ENCODE data around the gene XDH. TPM values are rescaled to one million over a fixed set of nuclear protein-coding genes. Genes with fewer than 3 reads are reported as not detected.

Gene XDH
- under 1 TPM; 0.15 to 0.17 TPM for total RNA-seq

DNA sequence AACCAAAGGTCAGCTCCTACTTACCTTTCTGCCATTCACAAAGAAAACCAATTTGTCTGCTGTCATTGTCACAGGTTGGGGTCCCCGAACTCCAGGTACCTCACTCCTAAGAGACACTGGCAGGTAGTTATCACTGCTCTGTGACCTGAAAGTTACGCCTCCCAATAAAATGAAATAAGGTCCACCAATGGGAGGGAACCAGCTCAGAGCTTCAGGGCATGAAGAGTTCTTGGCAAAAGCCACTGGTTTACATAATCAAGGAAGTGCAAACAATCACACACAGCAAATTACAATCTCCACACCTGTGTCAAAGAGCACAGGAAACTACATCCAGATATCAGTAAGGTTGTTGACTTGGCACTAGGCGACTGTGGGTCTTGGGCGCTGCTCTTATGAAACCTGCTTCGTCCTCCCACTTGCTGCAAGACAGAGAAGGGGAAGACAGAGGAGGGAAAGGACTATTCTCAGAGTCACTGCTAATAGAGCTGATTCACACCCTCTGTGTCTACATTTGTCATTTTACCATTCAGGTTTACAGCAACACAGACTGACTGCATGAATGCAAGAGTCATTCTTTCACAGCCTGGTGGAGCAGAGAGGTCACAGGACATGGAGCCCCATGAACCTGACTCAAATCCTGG is at the start of gene XDH:
Gene XDH (minus strand): TSS at position 142 of the 641 bp plus-strand sequence. CDS start 76 bp downstream, at position 66.
- no peak within 1 kb of the TSS for H3K27ac Mint-ChIP-seq
- H3K9me3 Mint-ChIP-seq = peaks cover 7% of the 10 kb centered on the region

DNA sequence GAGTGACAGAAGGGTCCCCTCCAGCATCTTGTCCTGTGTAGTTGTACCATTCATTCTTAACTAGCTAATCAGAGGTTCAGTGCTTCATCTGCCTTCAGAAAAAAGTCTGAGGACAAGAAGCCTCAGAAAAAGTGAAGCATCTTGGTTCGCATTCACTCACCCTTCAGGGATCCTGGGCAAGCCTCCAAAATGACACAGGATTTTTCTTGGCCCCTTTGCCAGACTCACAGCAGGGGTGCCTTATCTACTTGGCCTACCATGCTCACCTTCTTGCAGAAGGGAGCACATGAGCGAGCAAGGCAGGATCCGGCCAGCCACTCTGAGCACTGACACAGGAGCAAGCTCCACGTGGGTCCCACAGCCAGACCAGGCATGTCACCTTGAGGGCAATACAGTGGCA is 43.1 kb upstream of the XDH start:
- no peak for DNase-seq
- ChIA-PET POLR2A (no interaction called here), CTCF (interaction anchor here (0.6 kb wide), 1 partner anchor 10 kb away, joined by 3 read pairs; no protein-coding TSS in a partner anchor)
- Mint-ChIP-seq H3K27ac (no peak overlapping the region), H3K4me3 (no peak overlapping the region), H3K4me1 (no peaks in the 10 kb centered on the region), H3K36me3 (ENCODE audit: low read depth) (no peaks in the 10 kb centered on the region), H3K27me3 (peaks cover 6% of the 10 kb centered on the region), H3K9me3 (peaks cover 19% of the 10 kb centered on the region)

More for the DNA sequence above, at the start of gene XDH:
- ChIA-PET POLR2A (interaction anchor here (0.5 kb wide), 1 partner anchor 390 kb away, joined by 7 read pairs; no protein-coding TSS in a partner anchor), CTCF (no interaction called here)
- Mint-ChIP-seq H3K27me3 (peaks cover 10% of the 10 kb centered on the region), H3K4me3 (no peak within 1 kb of the TSS), H3K36me3 (ENCODE audit: low read depth) (peaks cover 3% of the 10 kb centered on the region), H3K4me1 (peaks cover 9% of the 10 kb centered on the region)
- DNase-seq = no peak

DNA sequence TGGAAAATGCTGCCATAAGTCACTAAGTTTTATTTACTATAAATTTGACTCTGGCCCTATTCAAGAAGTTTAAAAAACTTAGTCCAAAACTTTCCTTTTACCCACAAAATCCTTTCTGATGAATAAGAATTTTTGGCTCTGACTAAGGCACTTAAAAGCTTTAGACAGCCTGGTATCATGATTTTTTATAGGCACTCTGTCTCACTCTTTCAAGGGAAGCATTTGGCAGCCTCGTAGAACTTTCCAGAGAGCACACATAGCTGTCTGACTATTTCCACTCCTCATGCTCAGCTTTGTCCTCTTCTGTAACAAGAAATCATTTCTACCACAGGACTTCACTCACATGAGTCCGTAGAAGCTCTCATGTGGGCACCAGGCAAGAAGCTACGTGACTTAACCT is 32.3 kb upstream of the XDH start:
- CTCF ChIA-PET = no interaction called here
- Mint-ChIP-seq H3K27ac (no peak overlapping the region), H3K36me3 (ENCODE audit: low read depth) (no peaks in the 10 kb centered on the region), H3K4me1 (no peaks in the 10 kb centered on the region), H3K27me3 (peaks cover 12% of the 10 kb centered on the region), H3K9me3 (peaks cover 17% of the 10 kb centered on the region), H3K4me3 (no peak overlapping the region)
- DNase-seq = no peak
- POLR2A ChIA-PET = no interaction called here

- Mint-ChIP-seq H3K27ac (no peak overlapping the region), H3K36me3 (ENCODE audit: low read depth) (no peaks in the 10 kb centered on the region), H3K9me3 (peaks cover 7% of the 10 kb centered on the region), H3K4me3 (no peak overlapping the region), H3K27me3 (peaks cover 12% of the 10 kb centered on the region), H3K4me1 (no peaks in the 10 kb centered on the region)
- CTCF ChIA-PET = no interaction called here
- POLR2A ChIA-PET = no interaction called here
- no peak for DNase-seq
These were observed 27.8 kb upstream of the XDH start for GRCh38 chr2:31442376-31442775.

GRCh38 chr2:31440764-31441163 is 26.2 kb upstream of the XDH start:
- ChIA-PET POLR2A (no interaction called here), CTCF (interaction anchor here (0.9 kb wide), 1 partner anchor 10 kb away, joined by 3 read pairs; no protein-coding TSS in a partner anchor)
- H3K27ac Mint-ChIP-seq = no peak overlapping the region
- DNase-seq = no peak
- no peaks in the 10 kb centered on the region for H3K4me1 Mint-ChIP-seq
- peaks cover 7% of the 10 kb centered on the region for H3K9me3 Mint-ChIP-seq
- no peaks in the 10 kb centered on the region for H3K36me3 Mint-ChIP-seq (ENCODE audit: low read depth)
- H3K4me3 Mint-ChIP-seq = no peak overlapping the region
- H3K27me3 Mint-ChIP-seq = peaks cover 15% of the 10 kb centered on the region

DNA sequence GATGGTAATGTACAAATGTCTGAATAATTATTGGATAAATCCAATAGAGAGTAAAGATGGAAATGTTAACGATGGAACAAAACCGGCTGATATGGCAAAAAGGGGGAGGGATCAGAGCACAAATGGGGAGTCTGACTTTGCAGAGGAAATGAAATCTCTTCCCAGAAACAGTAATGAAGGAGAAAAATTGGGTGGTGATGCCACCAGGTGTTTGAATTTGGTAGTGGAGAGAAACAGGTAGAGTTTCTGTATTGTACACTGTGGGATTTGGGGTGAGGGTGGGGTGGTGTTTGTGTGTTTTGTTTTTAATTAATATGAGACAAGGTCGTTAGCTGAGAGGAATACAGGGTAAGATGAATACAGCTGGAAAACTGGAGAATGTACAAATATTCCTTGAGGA is 20.4 kb upstream of the XDH start:
- Mint-ChIP-seq H3K4me3 (no peak overlapping the region), H3K4me1 (peaks cover 3% of the 10 kb centered on the region), H3K27me3 (peaks cover 3% of the 10 kb centered on the region), H3K9me3 (no peaks in the 10 kb centered on the region), H3K36me3 (ENCODE audit: low read depth) (no peaks in the 10 kb centered on the region), H3K27ac (no peak overlapping the region)
- POLR2A ChIA-PET = no interaction called here
- DNase-seq = no peak
- CTCF ChIA-PET = no interaction called here

DNA sequence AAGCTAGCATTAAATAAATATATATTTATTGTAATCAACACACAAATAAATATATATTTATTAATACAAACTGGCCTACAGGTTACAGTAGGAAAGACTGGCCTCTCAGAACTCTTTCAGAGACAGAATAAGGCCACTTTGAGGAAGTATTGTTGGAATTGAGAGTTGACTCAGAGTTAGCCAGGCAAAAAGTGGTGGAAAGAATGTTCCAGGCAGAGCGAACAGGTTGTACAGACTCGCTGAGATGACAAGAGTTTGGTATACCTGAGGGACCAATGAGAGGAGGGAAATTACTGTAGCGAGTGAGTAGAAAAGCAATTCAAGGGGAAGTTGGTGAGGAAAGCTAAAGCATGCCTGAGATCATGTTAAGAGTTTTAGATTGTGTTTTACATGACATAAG is 19.0 kb upstream of the XDH start:
- ChIA-PET CTCF (interaction anchor here (0.7 kb wide), 1 partner anchor 1205 kb away, joined by 3 read pairs; no protein-coding TSS in a partner anchor), POLR2A (no interaction called here)
- no peaks in the 10 kb centered on the region for H3K36me3 Mint-ChIP-seq (ENCODE audit: low read depth)
- no peak overlapping the region for H3K27ac Mint-ChIP-seq
- no peak for DNase-seq
- no peaks in the 10 kb centered on the region for H3K9me3 Mint-ChIP-seq
- H3K4me3 Mint-ChIP-seq = no peak overlapping the region
- H3K4me1 Mint-ChIP-seq = peaks cover 8% of the 10 kb centered on the region
- H3K27me3 Mint-ChIP-seq = peaks cover 7% of the 10 kb centered on the region

DNA sequence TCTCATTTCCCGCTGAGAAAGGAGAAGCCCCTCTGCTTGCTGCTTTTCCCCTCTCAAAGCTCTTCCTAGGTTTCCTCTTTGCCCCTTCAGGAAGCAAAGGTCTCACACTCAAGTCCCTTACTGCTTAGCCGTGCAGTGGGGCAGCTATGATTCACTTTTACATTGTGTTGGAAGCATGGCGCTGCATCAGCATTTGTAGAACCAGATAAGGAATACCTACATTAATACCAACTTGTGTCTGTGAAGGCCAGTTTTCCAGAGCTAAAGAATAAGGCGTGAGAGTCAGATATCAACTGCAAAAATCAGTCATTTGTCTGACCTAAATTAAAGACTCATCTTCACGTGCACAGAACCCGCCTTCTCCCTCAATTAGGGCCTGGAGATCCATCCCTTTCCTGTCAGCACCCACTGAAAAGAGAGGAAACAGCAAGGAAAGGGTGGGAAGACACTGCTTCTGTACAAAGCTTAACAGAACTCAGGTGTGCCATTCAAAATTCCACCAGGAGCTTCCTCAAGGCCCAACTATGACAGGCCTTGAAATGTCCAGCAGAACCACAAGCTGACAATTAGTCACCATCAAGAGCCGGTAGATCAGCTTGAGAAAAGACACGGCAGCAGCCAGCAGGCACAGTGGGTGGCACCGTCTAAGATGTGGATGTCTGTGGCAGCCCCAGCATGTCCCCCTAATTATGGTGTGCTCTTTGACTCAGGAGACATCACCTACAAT is 16.1 kb upstream of the XDH start:
- Mint-ChIP-seq H3K27me3 (peaks cover 8% of the 10 kb centered on the region), H3K4me1 (peaks cover 8% of the 10 kb centered on the region), H3K27ac (no peak overlapping the region), H3K9me3 (no peaks in the 10 kb centered on the region), H3K4me3 (no peak overlapping the region), H3K36me3 (ENCODE audit: low read depth) (no peaks in the 10 kb centered on the region)
- POLR2A ChIA-PET = no interaction called here
- CTCF ChIA-PET = interaction anchor here (1.1 kb wide), 1 partner anchor 9 kb away, joined by 3 read pairs; no protein-coding TSS in a partner anchor
- no peak for DNase-seq

DNA sequence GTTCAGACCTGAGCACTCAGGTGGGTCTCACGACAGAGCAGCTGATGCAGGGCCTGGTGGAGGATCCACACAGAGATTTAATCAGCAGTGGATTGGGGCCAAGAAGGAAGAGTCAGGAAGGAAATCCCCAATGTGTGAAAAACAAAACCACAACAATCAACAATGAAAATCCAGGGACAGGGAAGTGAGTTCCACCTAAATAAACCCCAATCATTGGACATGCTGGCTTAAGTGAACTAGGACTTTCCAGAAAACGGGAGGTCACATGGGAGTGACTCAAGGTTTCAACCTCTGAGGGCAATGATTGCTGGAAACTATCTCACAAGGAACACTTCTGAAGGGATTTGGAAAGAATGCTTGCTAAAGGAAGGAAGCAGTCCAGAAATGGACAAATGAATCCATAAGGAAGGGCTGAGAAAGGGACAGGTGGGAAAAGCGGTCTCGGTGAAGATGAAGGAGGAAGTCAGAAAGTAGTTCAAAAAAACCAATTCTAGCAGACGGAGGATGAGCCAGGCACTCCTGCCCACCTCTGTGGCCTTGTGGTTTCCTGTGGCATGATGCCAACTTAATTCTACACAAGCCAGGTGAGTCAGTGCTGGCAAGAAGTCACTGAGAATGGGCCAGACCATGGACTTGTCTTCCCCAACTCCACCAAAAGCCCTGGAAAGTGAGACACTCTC is 15.4 kb upstream of the XDH start:
- CTCF ChIA-PET = interaction anchor here (1.1 kb wide), 1 partner anchor 9 kb away, joined by 3 read pairs; no protein-coding TSS in a partner anchor
- H3K27ac Mint-ChIP-seq = no peak overlapping the region
- no peak overlapping the region for H3K4me3 Mint-ChIP-seq

DNA sequence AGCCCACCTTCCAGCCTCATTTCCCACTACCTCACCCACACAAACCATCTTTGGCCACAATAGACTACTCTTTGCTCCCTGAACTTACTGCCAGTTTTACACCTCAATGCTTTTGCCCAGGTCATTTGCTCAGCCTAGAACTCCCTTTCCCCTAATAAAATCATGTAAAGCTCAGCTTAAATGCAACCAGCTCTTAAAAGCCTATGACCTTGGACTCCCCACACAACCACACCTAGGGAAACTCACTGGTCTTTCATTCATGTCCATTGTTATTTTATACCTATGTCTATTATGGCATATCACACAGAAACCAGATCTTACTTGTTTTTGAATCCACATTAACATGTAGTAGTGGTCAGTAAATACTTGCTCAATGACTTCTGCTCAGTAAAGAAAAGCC is 14.5 kb upstream of the XDH start:
- Mint-ChIP-seq H3K9me3 (no peaks in the 10 kb centered on the region), H3K27ac (no peak overlapping the region)

More for the DNA sequence above, 15.4 kb upstream of the XDH start:
- POLR2A ChIA-PET = no interaction called here
- Mint-ChIP-seq H3K9me3 (no peaks in the 10 kb centered on the region), H3K27me3 (peaks cover 8% of the 10 kb centered on the region), H3K4me1 (peaks cover 8% of the 10 kb centered on the region), H3K36me3 (ENCODE audit: low read depth) (no peaks in the 10 kb centered on the region)
- peak; percentile 26 for DNase-seq

GRCh38 chr2:31428001-31428418 is 13.5 kb upstream of the XDH start:
- H3K27ac Mint-ChIP-seq = no peak overlapping the region
- DNase-seq = no peak
- H3K36me3 Mint-ChIP-seq (ENCODE audit: low read depth) = no peaks in the 10 kb centered on the region
- ChIA-PET CTCF (no interaction called here), POLR2A (no interaction called here)
- peaks cover 8% of the 10 kb centered on the region for H3K4me1 Mint-ChIP-seq
- no peaks in the 10 kb centered on the region for H3K9me3 Mint-ChIP-seq
- peaks cover 8% of the 10 kb centered on the region for H3K27me3 Mint-ChIP-seq
- no peak overlapping the region for H3K4me3 Mint-ChIP-seq

More for the DNA sequence above, 14.5 kb upstream of the XDH start:
- H3K4me1 Mint-ChIP-seq = peaks cover 8% of the 10 kb centered on the region
- ChIA-PET CTCF (no interaction called here), POLR2A (no interaction called here)
- no peak for DNase-seq
- H3K4me3 Mint-ChIP-seq = no peak overlapping the region
- no peaks in the 10 kb centered on the region for H3K36me3 Mint-ChIP-seq (ENCODE audit: low read depth)
- peaks cover 8% of the 10 kb centered on the region for H3K27me3 Mint-ChIP-seq

DNA sequence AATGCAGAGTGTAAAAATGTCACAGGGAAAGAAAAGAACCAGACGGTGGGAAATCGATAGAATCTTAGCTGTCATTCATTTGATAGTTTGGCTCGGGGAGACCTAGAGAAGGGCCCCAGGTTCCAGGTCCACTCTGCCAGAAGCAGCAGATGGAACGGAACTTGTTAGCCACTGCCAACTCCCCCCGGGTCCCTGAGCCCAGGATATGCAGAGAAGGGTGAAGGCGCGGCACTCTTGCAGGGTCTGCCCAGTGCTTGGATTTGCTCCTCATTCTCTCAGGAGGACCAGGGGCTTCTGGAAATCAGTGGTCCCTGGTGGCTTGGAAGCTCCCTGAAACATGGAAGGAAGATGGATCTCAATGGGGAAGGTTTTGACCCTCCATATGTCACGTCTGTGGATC is 11.6 kb upstream of the XDH start:
- no peak for DNase-seq
- no peak overlapping the region for H3K27ac Mint-ChIP-seq
- ChIA-PET CTCF (no interaction called here), POLR2A (no interaction called here)
- H3K36me3 Mint-ChIP-seq (ENCODE audit: low read depth) = no peaks in the 10 kb centered on the region
- H3K4me3 Mint-ChIP-seq = no peak overlapping the region
- no peaks in the 10 kb centered on the region for H3K9me3 Mint-ChIP-seq
- peaks cover 8% of the 10 kb centered on the region for H3K4me1 Mint-ChIP-seq
- H3K27me3 Mint-ChIP-seq = peaks cover 11% of the 10 kb centered on the region

DNA sequence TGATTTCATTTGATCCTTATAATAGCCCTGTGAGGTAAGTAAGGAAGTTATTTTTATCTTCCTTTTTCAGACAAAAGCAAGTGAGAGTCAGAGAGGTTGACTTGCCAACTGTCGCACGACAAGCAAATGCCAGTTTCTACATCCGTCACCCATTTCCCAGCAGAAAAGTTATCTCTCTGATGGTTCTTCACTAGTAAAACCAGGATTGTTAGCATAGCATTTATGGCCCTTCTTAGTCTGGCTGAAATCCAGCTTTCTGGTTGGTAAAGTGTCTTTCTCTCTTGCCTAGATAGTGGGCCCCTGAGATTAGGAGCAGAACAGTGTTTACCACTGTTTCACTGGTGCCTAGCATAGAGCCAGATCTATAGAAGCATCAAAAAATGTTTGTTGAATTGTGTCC is 7.1 kb upstream of the XDH start:
- peaks cover 3% of the 10 kb centered on the region for H3K36me3 Mint-ChIP-seq (ENCODE audit: low read depth)
- no peak overlapping the region for H3K4me3 Mint-ChIP-seq
- H3K27me3 Mint-ChIP-seq = peaks cover 5% of the 10 kb centered on the region
- DNase-seq = no peak
- ChIA-PET POLR2A (no interaction called here), CTCF (interaction anchor here (1.3 kb wide), 1 partner anchor 9 kb away, joined by 3 read pairs; no protein-coding TSS in a partner anchor)
- H3K27ac Mint-ChIP-seq = no peak overlapping the region
- peaks cover 7% of the 10 kb centered on the region for H3K9me3 Mint-ChIP-seq
- H3K4me1 Mint-ChIP-seq = no peaks in the 10 kb centered on the region

Data from activated CD4-positive, alpha-beta T cell treated with anti-CD3 and anti-CD28 coated beads, Interleukin-2, amount 10 ng/mL, durations not matched to agents 7 days and 5 days (primary cell).